Spleen (tissue), 11 donors: ENCODE results near the gene C1GALT1C1L. TPM values are rescaled to one million over a fixed set of nuclear protein-coding genes. Genes with fewer than 3 reads are reported as not detected.
"Not testable (repeated sequence)": the region's sequence is repeated elsewhere in the genome, so short reads cannot be mapped to it uniquely, and the experiment has no call there.

Experiments
- DNase-seq: peaks from one replicate; pipeline ENCODE4 v3.0.0-alpha.2; 2020
- H3K27ac ChIP-seq, 8 donors: fragments of 200-600 bp; sonication (generic) in 7 of 8; 1 replicate in 4 of 8; 2 replicates in 4 of 8; pipeline versions ENCODE4 v1.5.0 to v1.8.0; 2016 to 2021; ENCODE audit warnings: inconsistent platforms in 4 of 8, mild to moderate bottlenecking in 4 of 8, moderate library complexity in 1 of 8
- H3K27me3 ChIP-seq, 7 donors: fragments of 200-600 bp; sonication (generic) in 6 of 7; replicated peaks in 1 of 7; 1 replicate in 4 of 7; 2 replicates in 3 of 7; pipeline versions ENCODE4 v1.5.0 to v1.8.0; 2016 to 2021; ENCODE audit warnings: inconsistent platforms in 3 of 7, mild to moderate bottlenecking in 1 of 7
- H3K36me3 ChIP-seq, 6 donors: fragments of 200-600 bp; sonication (generic) in 5 of 6; 1 replicate in 4 of 6; 2 replicates in 2 of 6; pipeline versions ENCODE4 v1.5.0 to v1.8.0; 2016 to 2021; ENCODE audit warnings: inconsistent platforms in 2 of 6
- H3K4me1 ChIP-seq, 6 donors: fragments of 200-600 bp; sonication (generic) in 5 of 6; 1 replicate in 3 of 6; 2 replicates in 3 of 6; pipeline versions ENCODE4 v1.5.0 to v1.8.0; 2016 to 2021; ENCODE audit warnings: inconsistent platforms in 3 of 6
- H3K4me3 ChIP-seq, 8 donors: fragments of 200-600 bp; sonication (generic) in 7 of 8; 1 replicate in 4 of 8; 2 replicates in 4 of 8; pipeline versions ENCODE4 v1.5.0 to v1.8.0; 2016 to 2021; ENCODE audit warnings: inconsistent platforms in 4 of 8, mild to moderate bottlenecking in 4 of 8, moderate library complexity in 2 of 8
- H3K9me3 ChIP-seq, 8 donors: fragments of 200-600 bp; sonication (generic) in 7 of 8; 1 replicate in 4 of 8; 2 replicates in 4 of 8; pipeline versions ENCODE4 v1.5.0 to v1.8.0; 2016 to 2021; ENCODE audit warnings: inconsistent platforms in 4 of 8
- POLR2A ChIP-seq, 3 donors: fragments of 450-650 bp; IDR thresholded peaks; one replicate each; pipeline ENCODE4 v1.5.1; 2017; ENCODE audit warnings: antibody characterized with exemption in 3 of 3, mild to moderate bottlenecking in 1 of 3
- POLR2AphosphoS5 ChIP-seq, 3 donors: sonication (generic); formaldehyde crosslinking; IDR thresholded peaks; one replicate each; pipeline ENCODE4 v1.5.1; 2017; ENCODE audit warnings: antibody characterized with exemption in 3 of 3
- WGBS, 5 donors: extraction: QIAGEN DNeasy Blood & Tissue Kit in 3 of 5; methylation state at CpG; one replicate each; pipeline versions ENCODE4 v1.1.5 to v1.1.7; 2013 to 2018; 5-methylcytosine and 5-hydroxymethylcytosine counted together
- intact Hi-C: fragments of 100-400 bp; cut with DNase I; formaldehyde crosslinking; loops from one replicate; pipeline ENCODE4 v1.15.0; 2023; ENCODE audit warnings: low total_unique reads
- polyA plus RNA-seq, 3 donors: library from polyadenylated mRNA; stranded (reverse); fragments of 200-250 nt; gene quantifications; one replicate each; pipeline ENCODE4 v1.2.1, GENCODE V29; 2013
- total RNA-seq, 7 donors: library from RNA; depleted of rRNA in 3 of 7; stranded (reverse); fragments of >200 nt in 3 of 7; fragmentation: NEBNext Ultra II Directional in 4 of 7; extraction: Animal tissue kit (Norgen Biotek cat#: 25700) in 4 of 7; gene quantifications; one replicate each; pipeline versions ENCODE4 v1.1.0 to v1.2.1, GENCODE V29; 2016 to 2021
- TF ChIP-seq, protein P1 (sequence below), 11 experiments: fragments of 200-600 bp in 7 of 11; fragments of 450-650 bp in 4 of 11; sonication (generic) in 4 of 11; IDR thresholded peaks in 8 of 11; conservative IDR thresholded peaks in 3 of 11; 1 replicate in 7 of 11; 2 replicates in 4 of 11; pipeline versions ENCODE4 v1.4.0 to v1.8.0; 2016 to 2021; ENCODE audit warnings: antibody characterized with exemption in 11 of 11, inconsistent platforms in 4 of 11, mild to moderate bottlenecking in 1 of 11
- donor health status: healthy with polysubstance abuse.
- donor health status: DM: no; HTN: no; CAD: no; lungs with moderate emphysema.
- donor health status: DM: no; HTN: no; CAD: no.
- donor health status: Bipolar disorder and iron deficiency.
- donor health status: healthy.
- donor health status: DM: no; HTN: no; CAD: no.
- donor health status: DM: yes; HTN: yes; CAD: no.

C1GALT1C1L gene
- total and polyA plus RNA-seq, 10 donors, result 0.10 to 0.85 (median 0.55) TPM; not detected in 1

DNA sequence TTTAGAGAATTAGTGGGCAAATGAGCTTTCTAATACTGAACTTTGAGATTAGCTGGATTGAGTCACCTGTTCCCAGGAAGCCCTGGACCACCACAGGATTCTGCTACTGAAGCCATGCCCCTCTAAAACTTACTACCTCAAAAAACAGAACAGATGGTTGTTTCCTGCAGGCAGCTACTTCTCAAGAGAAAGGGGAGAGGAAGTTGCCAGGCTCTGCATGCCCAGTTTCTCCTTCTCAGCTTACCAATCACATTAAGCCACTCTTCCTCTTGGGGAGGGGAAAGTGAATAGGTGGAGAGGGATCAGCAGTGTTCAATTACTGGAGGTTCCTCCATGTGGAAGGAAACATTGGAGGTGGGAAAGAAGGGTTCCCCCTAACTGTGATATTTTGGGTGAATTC lies 24.9 kb upstream of the C1GALT1C1L start:
- Histone ChIP-seq H3K4me1 (no peaks in the 10 kb centered on the region), H3K27ac (no peak overlapping the region), H3K4me3 (no peak overlapping the region), H3K9me3 (no peaks in the 10 kb centered on the region), H3K36me3 (no peaks in the 10 kb centered on the region), H3K27me3 (no peaks in the 10 kb centered on the region)
- TF ChIP-seq, protein P1, sequence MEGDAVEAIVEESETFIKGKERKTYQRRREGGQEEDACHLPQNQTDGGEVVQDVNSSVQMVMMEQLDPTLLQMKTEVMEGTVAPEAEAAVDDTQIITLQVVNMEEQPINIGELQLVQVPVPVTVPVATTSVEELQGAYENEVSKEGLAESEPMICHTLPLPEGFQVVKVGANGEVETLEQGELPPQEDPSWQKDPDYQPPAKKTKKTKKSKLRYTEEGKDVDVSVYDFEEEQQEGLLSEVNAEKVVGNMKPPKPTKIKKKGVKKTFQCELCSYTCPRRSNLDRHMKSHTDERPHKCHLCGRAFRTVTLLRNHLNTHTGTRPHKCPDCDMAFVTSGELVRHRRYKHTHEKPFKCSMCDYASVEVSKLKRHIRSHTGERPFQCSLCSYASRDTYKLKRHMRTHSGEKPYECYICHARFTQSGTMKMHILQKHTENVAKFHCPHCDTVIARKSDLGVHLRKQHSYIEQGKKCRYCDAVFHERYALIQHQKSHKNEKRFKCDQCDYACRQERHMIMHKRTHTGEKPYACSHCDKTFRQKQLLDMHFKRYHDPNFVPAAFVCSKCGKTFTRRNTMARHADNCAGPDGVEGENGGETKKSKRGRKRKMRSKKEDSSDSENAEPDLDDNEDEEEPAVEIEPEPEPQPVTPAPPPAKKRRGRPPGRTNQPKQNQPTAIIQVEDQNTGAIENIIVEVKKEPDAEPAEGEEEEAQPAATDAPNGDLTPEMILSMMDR (IDR thresholded peaks at IDR 0.05 in 8 of 11, conservative IDR thresholded peaks at IDR 0.05 in 3 of 11), result no peak
- no peak for TF ChIP-seq POLR2AphosphoS5 (IDR thresholded peaks at IDR 0.05)
- no peak for TF ChIP-seq POLR2A (IDR thresholded peaks at IDR 0.05)
- no peak for DNase-seq
- intact Hi-C loops, result no loop called here

DNA sequence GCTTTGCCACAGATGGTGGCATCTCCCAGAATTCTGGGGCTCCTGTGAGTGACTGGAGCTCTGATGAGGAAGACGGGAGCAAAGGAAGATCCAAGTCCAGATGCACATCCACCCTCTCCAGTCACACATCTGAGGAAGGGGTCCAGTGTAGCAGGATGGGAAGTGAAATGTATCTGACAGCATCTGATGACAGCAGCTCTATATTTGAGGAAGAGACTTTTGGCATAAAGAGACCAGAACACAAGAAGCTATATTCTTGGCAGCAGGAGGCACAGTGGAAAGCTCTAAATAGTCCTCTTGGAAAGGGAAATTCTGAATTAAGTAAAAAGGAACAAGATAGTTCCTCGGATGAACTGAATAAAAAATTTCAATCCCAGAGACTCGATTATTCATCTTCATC lies 23.5 kb upstream of the C1GALT1C1L start:
- Histone ChIP-seq H3K36me3 (no peaks in the 10 kb centered on the region), H3K9me3 (no peaks in the 10 kb centered on the region), H3K27ac (no peak overlapping the region), H3K4me3 (no peak overlapping the region), H3K4me1 (no peaks in the 10 kb centered on the region), H3K27me3 (no peaks in the 10 kb centered on the region)
- WGBS, 5 donors, result 62 to 88% (median 80%) methylated on average over 3 of the region's 3 CpGs
- TF ChIP-seq POLR2AphosphoS5 (IDR thresholded peaks at IDR 0.05), result no peak
- TF ChIP-seq, protein P1 (IDR thresholded peaks at IDR 0.05 in 8 of 11, conservative IDR thresholded peaks at IDR 0.05 in 3 of 11), result no peak
- no peak for TF ChIP-seq POLR2A (IDR thresholded peaks at IDR 0.05)
- intact Hi-C loops, result no loop called here
- DNase-seq, result no peak

DNA sequence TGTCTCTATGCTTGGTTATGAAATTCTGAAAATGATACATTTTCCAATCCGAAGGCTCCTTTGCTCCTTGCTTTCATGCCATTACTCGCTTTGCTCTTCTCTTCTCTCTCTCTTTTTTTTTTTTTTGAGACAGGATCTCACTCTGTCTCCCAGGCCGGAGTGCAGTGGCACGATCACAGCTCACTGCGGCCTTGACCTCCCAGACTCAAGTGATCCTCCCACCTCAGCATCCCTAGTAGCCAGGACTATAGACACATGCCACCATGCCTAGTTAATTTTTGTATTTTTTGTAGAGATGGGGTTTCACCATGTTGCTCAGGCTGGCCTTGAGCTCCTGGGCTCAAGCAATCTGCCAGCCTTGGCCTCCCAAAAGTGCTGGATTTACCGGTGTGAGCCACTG lies 21.9 kb upstream of the C1GALT1C1L start:
- H3K4me3 ChIP-seq, H3K9me3 ChIP-seq, H3K27ac ChIP-seq, intact Hi-C loops, H3K36me3 ChIP-seq, H3K27me3 ChIP-seq, DNase-seq, H3K4me1 ChIP-seq: not testable (repeated sequence)
- WGBS, 5 donors, result 71 to 80% (median 77%) methylated on average over 6 of the region's 6 CpGs

DNA sequence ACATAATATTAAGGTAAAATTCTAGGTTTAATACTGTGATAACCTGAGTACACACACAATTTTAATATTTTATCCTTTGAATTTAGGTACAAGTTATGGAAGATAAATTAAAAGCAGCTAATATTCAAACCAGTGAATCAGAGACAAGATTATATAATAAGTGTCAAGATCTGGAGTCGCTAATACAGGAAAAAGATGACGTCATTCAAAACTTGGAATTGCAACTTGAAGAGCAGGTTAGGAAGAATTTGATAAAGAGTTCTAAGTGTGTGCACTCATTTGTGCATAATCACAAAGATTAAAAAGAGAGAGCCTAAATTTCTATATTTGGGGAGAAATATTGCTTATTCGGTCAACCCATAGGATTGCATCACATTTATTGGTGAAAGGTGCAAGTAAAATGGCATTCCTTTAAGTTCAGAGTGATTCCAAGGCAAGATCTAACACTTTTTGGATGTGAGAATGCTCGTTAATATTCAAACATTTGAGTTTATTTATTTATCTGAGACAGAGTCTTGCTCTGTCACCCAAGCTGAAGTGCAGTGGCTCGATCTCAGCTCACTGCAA lies 16.3 kb upstream of the C1GALT1C1L start:
- H3K36me3 ChIP-seq, result no peaks in the 10 kb centered on the region
- H3K4me3 ChIP-seq, result no peak overlapping the region
- no peaks in the 10 kb centered on the region for H3K27me3 ChIP-seq
- no peak for TF ChIP-seq POLR2AphosphoS5 (IDR thresholded peaks at IDR 0.05)
- no peak for TF ChIP-seq POLR2A (IDR thresholded peaks at IDR 0.05)
- TF ChIP-seq, protein P1 (IDR thresholded peaks at IDR 0.05 in 8 of 11, conservative IDR thresholded peaks at IDR 0.05 in 3 of 11), result no peak
- no peaks in the 10 kb centered on the region for H3K9me3 ChIP-seq
- intact Hi-C loops, result no loop called here
- H3K4me1 ChIP-seq, result no peaks in the 10 kb centered on the region
- H3K27ac ChIP-seq, result no peak overlapping the region
- WGBS, 5 donors, result 80 to 91% (median 82%) methylated on average over 5 of the region's 5 CpGs
- no peak for DNase-seq

DNA sequence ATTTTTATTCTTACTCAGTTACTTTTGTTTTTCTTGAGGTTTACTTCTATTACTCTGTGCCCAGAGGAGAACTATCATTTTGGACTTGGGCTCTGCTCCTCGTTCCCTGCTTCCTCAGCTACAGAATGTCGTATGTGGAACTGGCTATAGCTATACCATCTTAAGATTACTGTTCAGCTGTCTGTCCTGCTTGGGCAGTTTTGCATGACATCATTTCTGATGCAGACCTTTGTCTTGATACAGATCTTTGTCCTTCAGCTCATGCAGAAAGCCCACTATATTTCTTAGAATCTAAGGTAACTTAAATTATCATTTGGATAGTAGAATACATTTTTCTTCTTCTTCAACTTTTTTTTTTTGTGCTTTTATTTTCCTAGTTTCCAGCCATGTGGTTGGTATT lies 13.8 kb upstream of the C1GALT1C1L start:
- H3K27ac ChIP-seq, result no peak overlapping the region
- no peaks in the 10 kb centered on the region for H3K4me1 ChIP-seq
- H3K9me3 ChIP-seq, result no peaks in the 10 kb centered on the region
- 67 to 93% (median 80%) methylated on average over 2 of the region's 2 CpGs for WGBS, 5 donors
- no peak for TF ChIP-seq POLR2AphosphoS5 (IDR thresholded peaks at IDR 0.05)
- TF ChIP-seq POLR2A (IDR thresholded peaks at IDR 0.05), result no peak
- TF ChIP-seq, protein P1 (IDR thresholded peaks at IDR 0.05 in 8 of 11, conservative IDR thresholded peaks at IDR 0.05 in 3 of 11), result no peak
- no peaks in the 10 kb centered on the region for H3K36me3 ChIP-seq
- no peak for DNase-seq
- intact Hi-C loops, result no loop called here
- no peak overlapping the region for H3K4me3 ChIP-seq
- H3K27me3 ChIP-seq, result no peaks in the 10 kb centered on the region
